Small intestine (tissue), 16 donors: ENCODE measurements around the gene LMO2. TPM values are rescaled to one million over a fixed set of nuclear protein-coding genes. Genes with fewer than 3 reads are reported as not detected.

Experiments used
- DNase-seq, 2 donors: peaks; one replicate each; pipeline versions ENCODE4 v3.0.0 to v3.0.0-alpha.2; 2013
- FAIRE-seq: peaks from 2 replicates; lab custom pipeline; 2012; peaks lifted over from hg19 to GRCh38; lab: Jason Lieb, UNC
- H3K27ac ChIP-seq, 3 donors: one replicate each; pipeline ENCODE4 v1.5.1; 2013; ENCODE audit warnings: low read length in 2 of 3, mild to moderate bottlenecking in 2 of 3, control low read depth in 1 of 3, inconsistent platforms in 1 of 3, low read depth in 1 of 3, moderate library complexity in 1 of 3
- H3K27me3 ChIP-seq, 3 donors: one replicate each; pipeline ENCODE4 v1.6.1; 2013; ENCODE audit warnings: low read length in 3 of 3, inconsistent platforms in 1 of 3; ENCODE audit not compliant: control insufficient read depth in 3 of 3, insufficient read depth in 3 of 3
- H3K36me3 ChIP-seq, 3 donors: one replicate each; pipeline ENCODE4 v1.6.1; 2013; ENCODE audit warnings: low read length in 3 of 3, inconsistent platforms in 1 of 3, low read depth in 1 of 3, mild to moderate bottlenecking in 1 of 3, moderate library complexity in 1 of 3; ENCODE audit not compliant: control insufficient read depth in 3 of 3, insufficient read depth in 2 of 3
- H3K4me1 ChIP-seq, 3 donors: one replicate each; pipeline ENCODE4 v1.6.1; 2013; ENCODE audit warnings: low read length in 2 of 3, inconsistent platforms in 1 of 3, low read depth in 1 of 3, mild to moderate bottlenecking in 1 of 3, moderate library complexity in 1 of 3; ENCODE audit not compliant: control insufficient read depth in 3 of 3, insufficient read depth in 2 of 3
- H3K4me3 ChIP-seq, 3 donors: one replicate each; pipeline ENCODE4 v1.5.1; 2013; ENCODE audit warnings: low read length in 3 of 3, control low read depth in 1 of 3, inconsistent platforms in 1 of 3, low read depth in 1 of 3, mild to moderate bottlenecking in 1 of 3, moderate library complexity in 1 of 3
- H3K9me3 ChIP-seq, 2 donors: one replicate each; pipeline ENCODE4 v1.6.1; 2013; ENCODE audit warnings: low read depth in 1 of 2, low read length in 1 of 2; ENCODE audit not compliant: control insufficient read depth in 2 of 2, insufficient read depth in 1 of 2
- WGBS, 3 donors: extraction: QIAGEN DNeasy Blood & Tissue Kit; methylation state at CpG; one replicate each; pipeline ENCODE4 v1.1.7; 2013; 5-methylcytosine and 5-hydroxymethylcytosine counted together
- long read RNA-seq, 10 donors: transcript quantifications; one replicate each; lab custom pipeline, GENCODE V29; 2026
- polyA plus RNA-seq, 4 donors: library from polyadenylated mRNA; stranded (reverse) in 3 of 4; unstranded in 1 of 4; fragments of 200-250 nt in 3 of 4; fragments of 120-200 nt in 1 of 4; gene quantifications; one replicate each; pipeline versions ENCODE4 v1.2.1 to v1.2.3, GENCODE V29; 2013
- donor health status: healthy with polysubstance abuse.
- donor health status: control.
- donor health status: control.
- donor health status: Bipolar disorder and iron deficiency.
- donor health status: healthy.

The LMO2 gene
- 10 to 100 TPM in 1 of 4 donors, 1 to 10 TPM in 3; 2.5 to 27.5 (median 8.8) TPM for polyA plus RNA-seq
- long read RNA-seq, donor 1, transcript LMO2-202 (3 exons, 1,687 nt) = major isoform, 6 of 6 reads
- long read RNA-seq, donor 1, partial matches to known transcripts = 0 of 6 reads
- long read RNA-seq, donor 1, other reads (novel, unspliced or antisense) = 0 of 6 reads
- long read RNA-seq, donor 2, transcript LMO2-202 (3 exons, 1,687 nt) = major isoform, 5 of 5 reads
- long read RNA-seq, donor 2, partial matches to known transcripts = 0 of 5 reads
- long read RNA-seq, donor 2, other reads (novel, unspliced or antisense) = 0 of 5 reads
- long read RNA-seq, donor 3, partial matches to known transcripts = 8 of 12 reads
- long read RNA-seq, donor 3, other reads (novel, unspliced or antisense) = 0 of 12 reads
- long read RNA-seq, donor 4 = 0 reads
- long read RNA-seq, donor 5 = 0 reads
- long read RNA-seq, donor 6, partial matches to known transcripts = 0 of 3 reads
- long read RNA-seq, donor 6, other reads (novel, unspliced or antisense) = 0 of 3 reads
- long read RNA-seq, donor 7 = 0 reads
- long read RNA-seq, donor 8, partial matches to known transcripts = 0 of 1 reads
- long read RNA-seq, donor 8, other reads (novel, unspliced or antisense) = 0 of 1 reads
- long read RNA-seq, donor 9 = 0 reads
- long read RNA-seq, donor 10, transcript LMO2-202 (3 exons, 1,687 nt) = major isoform, 11 of 18 reads
- long read RNA-seq, donor 10, partial matches to known transcripts = 0 of 18 reads
- long read RNA-seq, donor 10, other reads (novel, unspliced or antisense) = 7 of 18 reads

DNA sequence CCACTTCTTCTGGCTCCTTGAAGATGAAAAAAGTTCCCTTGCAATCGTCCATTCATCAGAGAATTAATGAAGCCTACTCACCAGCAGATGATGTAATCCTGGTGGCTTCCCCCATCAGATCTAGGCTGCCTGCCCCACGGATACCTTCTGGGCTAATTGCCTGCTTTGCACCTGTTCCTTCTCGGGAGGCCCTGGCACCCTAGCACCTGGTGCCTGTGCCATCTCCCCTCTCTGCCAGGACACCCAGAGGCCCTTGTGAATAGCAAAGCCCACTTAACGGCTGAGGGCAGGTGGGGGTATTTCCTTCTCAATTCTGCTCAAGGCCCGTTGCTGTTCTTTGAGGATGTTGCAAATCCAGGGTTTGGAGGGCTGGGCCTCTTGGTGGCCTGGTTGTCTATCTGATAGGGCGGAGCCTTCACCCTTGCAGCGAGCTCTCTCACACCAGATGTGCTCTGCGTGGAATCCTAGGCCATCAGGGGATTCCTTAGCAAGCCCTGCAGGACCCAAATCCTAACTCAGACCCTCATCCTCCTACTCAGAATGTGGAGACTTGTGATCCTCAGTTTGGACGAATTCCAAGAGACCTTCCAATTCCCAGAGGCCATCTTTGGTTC is at the start of gene LMO2:
LMO2 (minus strand) TSS at position 363 of the 614 bp plus-strand sequence. CDS start 22,360 bp downstream, outside the sequence.
- DNase-seq (no peak), FAIRE-seq (no peak)
- H3K27ac ChIP-seq = no peak within 1 kb of the TSS
- peaks cover 0 to 2% (median 0%) of the 10 kb centered on the region in 3 donors for H3K27me3 ChIP-seq
- no peaks in the 10 kb centered on the region for H3K36me3 ChIP-seq
- no peaks in the 10 kb centered on the region for H3K9me3 ChIP-seq
- 62 to 65% (median 64%) methylated on average over 9 of the region's 9 CpGs for WGBS, 3 donors
- H3K4me1 ChIP-seq = peaks cover 0 to 6% (median 0%) of the 10 kb centered on the region in 3 donors
- no peak within 1 kb of the TSS for H3K4me3 ChIP-seq

DNA sequence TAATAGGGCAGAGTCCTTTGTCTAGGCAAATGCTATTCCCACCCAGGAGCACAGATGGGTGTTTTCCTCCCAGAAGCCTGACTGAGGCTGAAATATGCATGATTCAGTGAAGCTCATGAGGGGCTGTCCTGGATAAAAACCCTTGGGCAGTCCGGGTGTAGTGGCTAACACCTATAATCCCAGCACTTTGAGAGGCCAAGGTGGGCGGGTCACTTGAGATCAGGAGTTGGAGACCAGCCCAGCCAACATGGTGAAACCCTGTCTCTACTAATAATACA is 48.6 kb upstream of the LMO2 start:
- Histone ChIP-seq H3K4me1 (peaks cover 0 to 33% (median 0%) of the 10 kb centered on the region in 3 donors), H3K4me3 (no peak overlapping the region), H3K36me3 (no peaks in the 10 kb centered on the region), H3K27me3 (no peaks in the 10 kb centered on the region), H3K27ac (no peak overlapping the region), H3K9me3 (no peaks in the 10 kb centered on the region)
- no peak for FAIRE-seq
- DNase-seq = no peak
- 49 to 64% (median 63%) methylated on average over 2 of the region's 2 CpGs for WGBS, 3 donors

DNA sequence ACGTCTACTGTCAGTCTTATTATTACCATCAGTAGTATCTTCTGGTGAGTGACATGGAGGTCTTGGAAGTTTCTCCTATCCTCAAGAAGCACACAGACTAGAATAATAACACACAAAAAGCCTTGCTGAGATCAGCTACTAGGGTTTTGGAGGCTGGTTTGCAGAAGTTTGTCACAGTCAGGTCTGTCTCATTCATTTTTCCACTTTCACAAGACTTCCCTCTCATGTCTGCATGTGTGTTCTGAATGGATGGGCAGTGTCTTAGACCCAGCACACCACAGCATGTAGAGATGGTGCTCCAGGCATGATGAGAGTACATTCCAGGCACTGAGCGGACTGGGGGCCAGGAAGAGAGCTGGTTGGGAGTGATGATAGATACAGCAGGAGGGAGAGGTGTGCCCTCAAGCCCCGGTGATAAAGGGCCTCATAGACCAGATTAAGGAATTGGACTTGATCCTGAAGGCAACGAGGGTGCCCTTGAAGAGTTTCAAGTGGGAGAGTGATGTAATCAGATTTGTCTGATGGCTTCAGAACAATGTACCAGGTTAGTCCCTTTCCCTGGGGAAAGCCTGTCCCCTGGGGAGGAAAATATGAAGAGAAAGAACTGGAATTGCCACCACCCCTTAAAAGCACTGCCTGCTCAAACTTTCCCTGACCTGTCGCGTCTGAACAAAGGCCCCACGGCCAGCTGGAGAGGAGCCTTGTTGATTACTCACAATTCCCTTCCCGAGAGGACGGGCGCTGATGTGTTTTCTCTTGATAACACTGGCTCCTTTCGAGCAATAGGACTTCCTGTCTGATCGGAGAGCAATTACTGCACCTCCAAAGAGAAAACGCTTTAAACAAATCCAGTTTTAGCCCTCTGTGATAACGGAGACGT is 45.1 kb upstream of the LMO2 start:
- WGBS, 3 donors = 14 to 26% (median 24%) methylated on average over 15 of the region's 15 CpGs
- DNase-seq (peak; percentile 21 to 66), FAIRE-seq (no peak)
- Histone ChIP-seq H3K9me3 (peaks cover 0 to 10% of the 10 kb centered on the region in 2 donors), H3K36me3 (no peaks in the 10 kb centered on the region), H3K4me1 (peaks cover 0 to 54% (median 0%) of the 10 kb centered on the region in 3 donors), H3K4me3 (no peak overlapping the region), H3K27me3 (no peaks in the 10 kb centered on the region), H3K27ac (peak overlapping the region in 2 of 3 donors; percentile 37 to 58)

DNA sequence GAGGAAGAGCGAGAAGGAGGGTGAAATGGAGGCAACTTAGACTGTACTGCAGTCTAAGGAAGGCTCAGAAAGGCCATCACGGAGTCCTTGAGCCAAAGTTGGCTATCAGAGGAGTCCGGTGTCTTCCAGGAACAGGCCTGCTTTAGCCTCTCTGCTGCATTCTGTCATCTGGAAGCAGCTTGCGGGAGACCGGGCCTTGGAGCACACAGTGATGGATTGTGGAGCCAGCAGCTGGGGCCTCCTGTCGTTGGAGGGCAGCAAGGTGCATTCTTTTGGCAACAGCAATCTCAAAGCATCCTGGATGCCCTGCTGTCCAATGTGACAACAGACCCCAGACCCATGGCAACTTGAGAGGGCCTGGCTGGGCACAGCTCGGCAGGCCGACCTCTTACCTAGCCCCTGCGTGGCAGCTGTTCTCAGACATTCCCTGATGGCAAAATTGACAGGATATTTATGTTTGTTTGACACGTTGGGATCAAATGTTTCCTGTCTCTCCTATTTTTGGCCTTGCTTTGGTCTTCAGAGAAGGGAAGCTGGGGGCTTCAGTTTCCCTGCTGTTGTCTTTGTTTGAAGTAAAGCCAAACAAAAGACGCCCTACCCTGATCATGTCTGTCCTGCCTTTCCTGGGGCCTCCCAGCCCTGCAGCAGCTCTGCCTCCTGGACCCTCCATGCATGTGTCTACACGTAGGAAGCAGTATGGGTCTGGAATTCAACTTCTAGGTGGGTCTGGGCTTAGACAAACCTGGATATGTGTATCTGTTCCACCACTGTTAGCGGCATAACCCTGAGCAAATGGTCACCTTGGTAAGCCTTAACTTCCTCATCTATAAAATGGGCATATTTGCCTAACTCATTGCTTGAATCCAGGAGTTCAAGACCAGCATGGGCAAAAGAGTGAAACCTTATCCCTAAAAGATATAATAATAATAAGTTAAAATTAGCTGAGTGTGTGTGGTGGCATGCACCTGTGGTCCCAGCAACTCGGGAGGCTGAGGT is 43.9 kb upstream of the LMO2 start:
- Histone ChIP-seq H3K9me3 (peaks cover 0 to 18% of the 10 kb centered on the region in 2 donors), H3K27ac (peak overlapping the region in 1 of 3 donors; percentile 78), H3K27me3 (no peaks in the 10 kb centered on the region), H3K4me3 (no peak overlapping the region), H3K4me1 (peaks cover 0 to 47% (median 2%) of the 10 kb centered on the region in 3 donors), H3K36me3 (no peaks in the 10 kb centered on the region)
- peak in 1 of 2 donors; percentile 7 for DNase-seq
- FAIRE-seq = no peak
- WGBS, 3 donors = 78 to 83% (median 80%) methylated on average over 14 of the region's 14 CpGs

DNA sequence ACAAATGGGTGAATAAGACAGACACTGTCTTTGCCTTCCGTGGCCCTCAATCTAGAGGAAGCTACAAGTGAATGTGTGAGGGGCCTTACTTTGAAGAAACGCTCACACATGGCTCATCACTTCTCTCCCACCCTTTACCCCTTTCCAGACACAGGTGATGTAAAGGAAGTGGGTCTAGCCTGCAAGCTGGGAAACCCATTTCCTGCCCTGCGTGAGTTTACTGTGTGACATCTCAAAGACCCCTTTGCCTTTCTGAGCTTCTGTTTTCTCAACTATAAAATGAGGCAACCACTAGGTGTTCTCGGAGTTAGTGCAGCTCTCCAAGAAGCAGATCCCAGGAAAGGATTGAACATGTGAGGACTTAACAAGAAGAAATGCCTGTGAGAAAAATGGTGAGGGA is 43.1 kb upstream of the LMO2 start:
- DNase-seq = no peak
- Histone ChIP-seq H3K36me3 (no peaks in the 10 kb centered on the region), H3K27ac (peak overlapping the region in 1 of 3 donors; percentile 78), H3K27me3 (no peaks in the 10 kb centered on the region), H3K4me3 (no peak overlapping the region), H3K9me3 (peaks cover 0 to 18% of the 10 kb centered on the region in 2 donors), H3K4me1 (peaks cover 0 to 41% (median 4%) of the 10 kb centered on the region in 3 donors)
- no peak for FAIRE-seq
- WGBS, 3 donors = 83 to 92% (median 83%) methylated on average over 4 of the region's 4 CpGs

DNA sequence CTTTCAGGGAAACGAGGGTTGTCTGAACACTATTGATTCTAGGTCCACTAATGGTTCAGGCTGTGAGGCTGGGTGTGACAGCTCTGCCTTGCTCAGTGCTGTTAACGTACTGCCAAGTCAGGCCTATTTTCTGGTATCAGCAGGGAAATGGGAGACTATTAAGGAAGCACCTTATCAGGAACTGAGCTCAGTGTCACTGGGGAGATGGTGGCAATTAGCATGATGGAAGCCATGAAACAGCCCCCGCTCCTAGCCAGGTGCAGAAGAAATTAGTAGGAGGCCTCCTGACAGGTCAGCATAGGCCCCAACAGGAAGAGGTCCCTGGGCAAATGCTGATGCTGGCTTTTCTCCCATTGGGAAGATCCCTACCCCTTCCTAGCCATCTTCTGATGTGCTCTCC is 42.6 kb upstream of the LMO2 start:
- H3K4me3 ChIP-seq = no peak overlapping the region
- DNase-seq = peak in 1 of 2 donors; percentile 51
- H3K4me1 ChIP-seq = peaks cover 0 to 40% (median 5%) of the 10 kb centered on the region in 3 donors
- WGBS, 3 donors = 72 to 76% (median 76%) methylated on average over 3 of the region's 3 CpGs
- H3K36me3 ChIP-seq = no peaks in the 10 kb centered on the region
- peaks cover 0 to 18% of the 10 kb centered on the region in 2 donors for H3K9me3 ChIP-seq
- FAIRE-seq = no peak
- peak overlapping the region in 1 of 3 donors; percentile 78 for H3K27ac ChIP-seq
- no peaks in the 10 kb centered on the region for H3K27me3 ChIP-seq

DNA sequence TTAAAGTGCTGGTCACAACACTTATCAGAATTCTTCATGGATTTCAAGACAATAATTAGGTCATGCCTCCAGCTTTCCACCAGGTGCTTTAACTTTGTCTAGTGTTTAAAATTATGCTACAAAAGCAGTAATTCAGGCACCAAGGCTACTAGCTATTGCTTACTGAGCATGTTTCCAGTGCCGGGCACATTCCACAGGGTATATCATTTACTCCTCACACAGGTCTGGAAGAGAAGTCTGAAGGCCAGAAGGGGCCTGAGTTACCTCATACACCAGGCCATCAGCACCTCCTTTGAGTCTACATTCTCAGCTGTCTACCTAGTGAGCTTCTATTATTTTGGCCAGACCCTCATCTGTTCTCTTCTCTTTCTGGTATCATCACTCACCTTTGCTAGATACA is 41.7 kb upstream of the LMO2 start:
- peaks cover 0 to 18% of the 10 kb centered on the region in 2 donors for H3K9me3 ChIP-seq
- DNase-seq (peak in 1 of 2 donors; percentile 59), FAIRE-seq (no peak)
- 92 to 95% (median 92%) methylated on average over 1 of the region's 1 CpG for WGBS, 3 donors
- H3K27ac ChIP-seq = peak overlapping the region in 1 of 3 donors; percentile 78
- H3K4me1 ChIP-seq = peaks cover 0 to 40% (median 5%) of the 10 kb centered on the region in 3 donors
- H3K4me3 ChIP-seq = no peak overlapping the region
- no peaks in the 10 kb centered on the region for H3K36me3 ChIP-seq
- no peaks in the 10 kb centered on the region for H3K27me3 ChIP-seq
